ENCODE measurements around the gene SYT17. TPM values are rescaled to one million over a fixed set of nuclear protein-coding genes. Genes with fewer than 3 reads are reported as not detected.

The SYT17 gene
- total and polyA plus RNA-seq, 10 of the 15 experiments (the other 5 are each of a cell fraction or from before 2014, with no cell fraction given) = 3.7 to 12.3 (median 5.0) TPM

DNA sequence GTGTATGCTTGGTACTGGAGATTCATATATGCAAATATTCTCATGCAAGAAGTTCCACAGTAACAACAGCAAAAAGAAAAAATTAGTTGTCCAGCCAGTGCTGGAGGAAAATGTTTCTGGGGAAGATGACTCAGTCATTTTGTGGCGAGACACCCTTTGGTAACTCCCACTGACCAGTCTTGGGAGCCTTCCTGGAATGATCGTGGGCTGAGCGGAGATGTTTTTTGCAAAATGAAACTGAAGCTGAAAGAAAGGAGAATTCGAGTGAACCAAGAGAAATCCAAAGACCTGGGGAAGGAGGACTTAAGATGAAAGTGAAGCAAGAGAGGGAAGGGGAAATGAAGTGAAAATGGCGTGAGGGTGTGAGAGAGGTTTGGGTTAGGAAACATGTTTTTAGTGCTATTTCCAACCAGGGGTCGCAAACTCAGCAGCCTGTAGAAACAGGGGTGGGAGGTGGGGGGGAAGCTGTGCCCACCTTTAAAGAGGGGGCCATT lies 49.1 kb upstream of the SYT17 start (continued):
- TF ChIP-seq PAX8 (IDR thresholded peaks at IDR 0.05) (no peak), JUND (IDR thresholded peaks at IDR 0.05; ENCODE audit: low read depth, low read length) (no peak), KAT2A (conservative IDR thresholded peaks at IDR 0.05; ENCODE audit: control insufficient read depth, low read depth, low read length) (no peak), TAF1 (IDR thresholded peaks at IDR 0.05; ENCODE audit: borderline replicate concordance, low read depth, low read length) (no peak), ZNF274 (IDR thresholded peaks at IDR 0.05; ENCODE audit: insufficient read depth, insufficient read length) (no peak), SIX5 (IDR thresholded peaks at IDR 0.05; ENCODE audit: low read depth, low read length, severe bottlenecking) (no peak), KLF5 (IDR thresholded peaks at IDR 0.05; ENCODE audit: partially characterized antibody) (no peak), CREM (IDR thresholded peaks at IDR 0.05; ENCODE audit: low read depth) (no peak), MLLT1 (IDR thresholded peaks at IDR 0.05) (peak; percentile 33; the same call in 1 of the 2 replicates), SP1 (IDR thresholded peaks at IDR 0.05; ENCODE audit: low read depth, low read length) (no peak), EGR1 (IDR thresholded peaks at IDR 0.05; ENCODE audit: borderline replicate concordance in 1 of 2, low read depth in 2 of 2, low read length in 2 of 2) (no peak), HCFC1 (IDR thresholded peaks at IDR 0.05; ENCODE audit: low read length) (no peak), YY1 (IDR thresholded peaks at IDR 0.05; ENCODE audit: low read depth, low read length) (0 out of 2 replicates have a peak, but pooled peaks have one; percentile 8), DPF2 (IDR thresholded peaks at IDR 0.05) (no peak), IKZF2 (IDR thresholded peaks at IDR 0.05) (peak; percentile 47 to 79; a peak in 3 of 4 replicates), CREB1 (IDR thresholded peaks at IDR 0.05; ENCODE audit: low read depth) (no peak), SUPT20H (IDR thresholded peaks at IDR 0.05; ENCODE audit: borderline replicate concordance, control insufficient read depth, low read depth, low read length) (no peak), ZBTB40 (IDR thresholded peaks at IDR 0.05; ENCODE audit: borderline replicate concordance) (no peak), CEBPZ (IDR thresholded peaks at IDR 0.05; ENCODE audit: low read depth, low read length) (no peak), FOS (IDR thresholded peaks at IDR 0.05; ENCODE audit: borderline replicate concordance, extremely low read depth, insufficient read length) (no peak), FOXK2 (IDR thresholded peaks at IDR 0.05) (no peak), BACH1 (IDR thresholded peaks at IDR 0.05; ENCODE audit: borderline replicate concordance) (no peak; the same call in 1 of the 2 replicates)
- TF ChIP-seq, protein P1, sequence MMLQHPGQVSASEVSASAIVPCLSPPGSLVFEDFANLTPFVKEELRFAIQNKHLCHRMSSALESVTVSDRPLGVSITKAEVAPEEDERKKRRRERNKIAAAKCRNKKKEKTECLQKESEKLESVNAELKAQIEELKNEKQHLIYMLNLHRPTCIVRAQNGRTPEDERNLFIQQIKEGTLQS (IDR thresholded peaks at IDR 0.05; ENCODE audit: borderline replicate concordance, extremely low read depth, low read depth, low read length) = no peak

Data from GM12878 (cell line).